ENCODE measurements around the gene IRAK3. TPM values are rescaled to one million over a fixed set of nuclear protein-coding genes. Genes with fewer than 3 reads are reported as not detected.

IRAK3 gene
- total RNA-seq, 1 experiment from 2014 or later, result 0.44 TPM

DNA sequence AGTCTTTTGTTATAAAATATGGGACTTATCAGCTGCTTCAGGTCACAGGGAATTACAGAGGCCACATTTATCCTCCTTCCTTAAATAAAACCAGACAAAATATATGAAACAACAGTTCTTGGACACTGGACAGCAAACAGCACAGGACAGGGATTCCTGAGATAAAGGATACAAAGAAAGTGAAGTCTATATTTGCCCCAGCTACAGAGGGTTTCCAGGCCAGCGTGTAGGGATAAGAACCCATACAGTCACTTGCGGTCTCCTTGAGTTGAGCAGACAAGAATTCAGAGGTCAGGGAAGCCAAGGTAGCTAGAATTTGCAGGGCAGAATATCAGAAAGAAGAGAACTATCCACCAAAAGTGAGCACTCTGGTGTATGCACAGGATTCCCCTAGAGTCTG is 49.7 kb upstream of the IRAK3 start:
- Histone ChIP-seq H3K9ac (ENCODE audit: extremely low read depth, insufficient read length, low read length) (no peak overlapping the region), H3K23me2 (ENCODE audit: insufficient read length, low read depth, low read length, poor library complexity, severe bottlenecking) (no peaks in the 10 kb centered on the region), H3K23ac (ENCODE audit: insufficient read length, low read depth, low read length) (no peak overlapping the region), H4K91ac (ENCODE audit: insufficient read length, low read depth, low read length) (no peak overlapping the region), H3K27me3 (ENCODE audit: insufficient read depth, low read length) (no peaks in the 10 kb centered on the region), H2BK12ac (ENCODE audit: insufficient read length, low read depth, low read length) (no peak overlapping the region), H3K4ac (ENCODE audit: low read depth, low read length) (no peak overlapping the region), H2AFZ (ENCODE audit: low read length) (no peak overlapping the region), H2AK5ac (ENCODE audit: insufficient read length, low read length) (no peak overlapping the region), H2BK15ac (ENCODE audit: low read depth, low read length) (no peak overlapping the region), H3K9me3 (ENCODE audit: control insufficient read depth, low read depth, low read length) (no peaks in the 10 kb centered on the region), H2BK5ac (ENCODE audit: insufficient read length, low read length) (no peak overlapping the region), H4K20me1 (ENCODE audit: control insufficient read depth, insufficient read depth, insufficient read length) (no peaks in the 10 kb centered on the region), H3K79me2 (ENCODE audit: insufficient read depth, low read length) (no peaks in the 10 kb centered on the region), H2BK120ac (ENCODE audit: low read depth, low read length, poor library complexity, severe bottlenecking) (no peak overlapping the region), H3K27ac (ENCODE audit: insufficient read length, low read depth, low read length) (no peak overlapping the region), H3K79me1 (ENCODE audit: insufficient read depth, low read depth, low read length, poor library complexity, severe bottlenecking) (no peaks in the 10 kb centered on the region), H3K18ac (ENCODE audit: insufficient read length, low read depth, low read length) (no peak overlapping the region), H3K56ac (ENCODE audit: insufficient read length, low read depth, low read length) (no peak overlapping the region), H3K4me1 (ENCODE audit: insufficient read depth, low read length) (no peaks in the 10 kb centered on the region), H4K8ac (replicated peaks; ENCODE audit: insufficient read length, low read depth, low read length) (no peak overlapping the region), H4K5ac (ENCODE audit: insufficient read length, low read depth, low read length) (no peak overlapping the region), H3T11ph (ENCODE audit: low read length) (no peak overlapping the region), H2BK20ac (ENCODE audit: low read depth, low read length, poor library complexity, severe bottlenecking) (no peak overlapping the region), H3K14ac (ENCODE audit: insufficient read depth, low read length) (no peak overlapping the region), H3K4me2 (ENCODE audit: insufficient read depth, insufficient read length, low read length) (no peak overlapping the region)
- no peak overlapping the region for H3K4me3 Mint-ChIP-seq
- TF ChIP-seq, protein P1, sequence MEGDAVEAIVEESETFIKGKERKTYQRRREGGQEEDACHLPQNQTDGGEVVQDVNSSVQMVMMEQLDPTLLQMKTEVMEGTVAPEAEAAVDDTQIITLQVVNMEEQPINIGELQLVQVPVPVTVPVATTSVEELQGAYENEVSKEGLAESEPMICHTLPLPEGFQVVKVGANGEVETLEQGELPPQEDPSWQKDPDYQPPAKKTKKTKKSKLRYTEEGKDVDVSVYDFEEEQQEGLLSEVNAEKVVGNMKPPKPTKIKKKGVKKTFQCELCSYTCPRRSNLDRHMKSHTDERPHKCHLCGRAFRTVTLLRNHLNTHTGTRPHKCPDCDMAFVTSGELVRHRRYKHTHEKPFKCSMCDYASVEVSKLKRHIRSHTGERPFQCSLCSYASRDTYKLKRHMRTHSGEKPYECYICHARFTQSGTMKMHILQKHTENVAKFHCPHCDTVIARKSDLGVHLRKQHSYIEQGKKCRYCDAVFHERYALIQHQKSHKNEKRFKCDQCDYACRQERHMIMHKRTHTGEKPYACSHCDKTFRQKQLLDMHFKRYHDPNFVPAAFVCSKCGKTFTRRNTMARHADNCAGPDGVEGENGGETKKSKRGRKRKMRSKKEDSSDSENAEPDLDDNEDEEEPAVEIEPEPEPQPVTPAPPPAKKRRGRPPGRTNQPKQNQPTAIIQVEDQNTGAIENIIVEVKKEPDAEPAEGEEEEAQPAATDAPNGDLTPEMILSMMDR (conservative IDR thresholded peaks at IDR 0.05), result no peak
- peaks cover 26 to 51% (median 48%) of the 10 kb centered on the region in 3 experiments for H3K36me3 Mint-ChIP-seq (ENCODE audit: insufficient read depth in 1 of 3, low read depth in 3 of 3)
- no CpG with 5 or more reads among the region's 2 CpGs for WGBS (ENCODE audit: extremely low coverage, insufficient read length, low lambda C conversion rate)
- peaks cover 2% of the 10 kb centered on the region for H3K27me3 Mint-ChIP-seq (ENCODE audit: low read depth)
- H3K4me1 Mint-ChIP-seq, result no peaks in the 10 kb centered on the region
- no peak for DNase-seq
- no peak overlapping the region for H3K27ac Mint-ChIP-seq
- H3K9me3 Mint-ChIP-seq, result peaks cover 34 to 35% of the 10 kb centered on the region in 2 experiments
